ENCODE measurements around the gene SLC25A24. TPM values are rescaled to one million over a fixed set of nuclear protein-coding genes. Genes with fewer than 3 reads are reported as not detected.

SLC25A24 gene
- total RNA-seq, 1 donor from 2014 or later: 45.0 TPM

- no peak for DNase-seq (ENCODE audit: low read depth, low spot score)
Measured at GRCh38 chr1:108106775-108107174, 93.4 kb downstream of the SLC25A24 start.

GRCh38 chr1:108100148-108100547 is 100.0 kb downstream of the SLC25A24 start:
- DNase-seq (ENCODE audit: low read depth, low spot score): no peak

DNA sequence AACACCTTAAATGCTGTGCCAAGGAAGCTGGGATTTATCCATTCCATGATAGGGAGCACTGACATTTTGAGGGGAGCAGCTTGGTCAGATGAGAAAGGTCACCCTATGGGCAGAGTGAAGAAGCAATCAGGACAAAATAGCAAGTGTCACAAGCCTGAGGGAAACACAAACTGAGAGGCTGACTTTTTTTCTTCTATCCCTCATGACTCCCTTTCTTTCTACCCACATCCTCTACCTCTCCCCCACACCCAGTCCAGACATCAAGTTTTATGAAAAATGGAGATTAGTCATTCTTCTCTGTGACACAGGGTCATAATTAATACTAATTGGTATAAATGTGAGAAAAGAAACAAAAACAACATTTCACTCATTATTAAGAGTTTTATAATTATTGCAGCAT is 103.1 kb downstream of the SLC25A24 start:
- DNase-seq (ENCODE audit: low read depth, low spot score): no peak

DNA sequence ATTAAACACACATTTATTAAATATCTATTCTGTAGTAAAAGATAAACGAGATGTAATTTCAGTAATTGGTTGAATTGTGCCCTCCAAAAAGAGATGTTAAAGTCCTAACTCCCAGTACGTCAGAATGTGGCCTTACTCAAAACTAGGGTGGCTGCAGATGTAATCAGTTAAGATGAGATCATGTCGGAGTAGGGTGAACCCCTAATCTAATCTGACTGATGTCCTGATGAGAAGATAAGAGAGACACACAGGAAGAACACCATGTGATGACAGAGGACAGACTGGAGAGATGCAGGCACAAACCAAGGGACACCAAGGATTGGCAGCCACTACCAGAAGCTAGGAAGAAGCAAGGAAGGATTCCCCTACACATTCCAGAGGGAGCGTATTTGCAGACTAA is 104.1 kb downstream of the SLC25A24 start:
- no peak for DNase-seq (ENCODE audit: low read depth, low spot score)

- DNase-seq (ENCODE audit: low read depth, low spot score): no peak
Measured at GRCh38 chr1:108089477-108089876, 110.7 kb downstream of the SLC25A24 start.

DNA sequence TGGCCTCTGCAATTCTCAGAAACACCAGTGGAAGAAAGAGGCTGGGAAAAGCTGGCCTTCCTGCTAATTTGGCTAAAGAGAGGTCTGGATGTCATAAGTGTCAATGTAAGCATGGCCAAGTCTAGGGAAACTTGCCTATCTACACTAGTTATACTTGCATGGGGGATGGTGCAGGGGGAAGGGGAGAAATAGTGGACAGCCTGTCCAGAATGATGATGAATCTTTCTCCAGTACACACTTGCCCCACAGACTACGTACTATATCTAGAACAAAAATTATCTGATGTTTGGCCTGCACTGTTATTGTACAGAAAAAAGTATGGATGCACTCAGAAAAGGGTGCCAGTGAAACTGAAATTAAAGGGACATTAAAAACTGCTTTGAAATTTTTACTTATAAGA is 114.5 kb downstream of the SLC25A24 start:
- DNase-seq (ENCODE audit: low read depth, low spot score): no peak

GRCh38 chr1:108084866-108085477 is 115.2 kb downstream of the SLC25A24 start:
- DNase-seq (ENCODE audit: low read depth, low spot score): no peak

Other genes starting within 250 kb of the SLC25A24 start
- gene VAV3, start 235.2 kb downstream of the SLC25A24 start, total RNA-seq: 1.1 TPM in 2 replicates
- not detected in 2 replicates for gene NBPF4, start 43.7 kb upstream of the SLC25A24 start, total RNA-seq
- gene NBPF6, start 250.0 kb upstream of the SLC25A24 start, total RNA-seq: not detected in 2 replicates

All from pulmonary artery endothelial cell (primary cell).